Measurements from ENCODE around the gene NPC1L1. TPM values are rescaled to one million over a fixed set of nuclear protein-coding genes. Genes with fewer than 3 reads are reported as not detected.
"Not testable (repeated sequence)": the region's sequence is repeated elsewhere in the genome, so short reads cannot be mapped to it uniquely, and the experiment has no call there.

NPC1L1 gene
- total RNA-seq, 1 donor = not detected

- Histone ChIP-seq H3K4me2 (ENCODE audit: insufficient read depth, low read length) (no peak overlapping the region), H3K79me2 (ENCODE audit: insufficient read depth, low read length) (peaks cover 3% of the 10 kb centered on the region), H3K4me3 (ENCODE audit: insufficient read depth, low read length) (no peak overlapping the region), H3K9me3 (ENCODE audit: low read depth, low read length) (no peaks in the 10 kb centered on the region), H3K4me1 (ENCODE audit: insufficient read depth, low read length) (peaks cover 3% of the 10 kb centered on the region), H2AFZ (ENCODE audit: low read length) (no peak overlapping the region), H3K27ac (ENCODE audit: low read depth, low read length) (no peak overlapping the region), H3K36me3 (ENCODE audit: insufficient read depth, low read length) (peaks cover 47% of the 10 kb centered on the region), H4K20me1 (ENCODE audit: insufficient read depth, low read length) (peaks cover 23% of the 10 kb centered on the region), H3K27me3 (ENCODE audit: insufficient read depth, low read length) (no peaks in the 10 kb centered on the region)
- DNase-seq (ENCODE audit: insufficient read length, low spot score, missing footprints) = no peak
- TF ChIP-seq CTCF (IDR thresholded peaks at IDR 0.05; ENCODE audit: extremely low read depth, low read depth, low read length) = no peak
These were observed 23.5 kb upstream of the NPC1L1 start for GRCh38 chr7:44564606-44565005.

GRCh38 chr7:44563171-44563679, 22.1 kb upstream of the NPC1L1 start:
- Histone ChIP-seq H3K27ac (ENCODE audit: low read depth, low read length) (no peak overlapping the region), H3K4me2 (ENCODE audit: insufficient read depth, low read length) (no peak overlapping the region), H3K4me3 (ENCODE audit: insufficient read depth, low read length) (no peak overlapping the region), H4K20me1 (ENCODE audit: insufficient read depth, low read length) (peaks cover 16% of the 10 kb centered on the region), H3K4me1 (ENCODE audit: insufficient read depth, low read length) (peaks cover 3% of the 10 kb centered on the region), H3K27me3 (ENCODE audit: insufficient read depth, low read length) (no peaks in the 10 kb centered on the region), H3K79me2 (ENCODE audit: insufficient read depth, low read length) (no peaks in the 10 kb centered on the region), H3K9me3 (ENCODE audit: low read depth, low read length) (no peaks in the 10 kb centered on the region), H3K36me3 (ENCODE audit: insufficient read depth, low read length) (peaks cover 33% of the 10 kb centered on the region), H2AFZ (ENCODE audit: low read length) (no peak overlapping the region)
- no peak for TF ChIP-seq CTCF (IDR thresholded peaks at IDR 0.05; ENCODE audit: extremely low read depth, low read depth, low read length)
- DNase-seq (ENCODE audit: insufficient read length, low spot score, missing footprints) = no peak

- not testable (repeated sequence) for DNase-seq (ENCODE audit: insufficient read length, low spot score, missing footprints); H3K27ac ChIP-seq (ENCODE audit: low read depth, low read length); H2AFZ ChIP-seq (ENCODE audit: low read length); H3K4me2 ChIP-seq (ENCODE audit: insufficient read depth, low read length); H3K4me3 ChIP-seq (ENCODE audit: insufficient read depth, low read length); H3K9me3 ChIP-seq (ENCODE audit: low read depth, low read length); H3K4me1 ChIP-seq (ENCODE audit: insufficient read depth, low read length); H3K27me3 ChIP-seq (ENCODE audit: insufficient read depth, low read length); H3K79me2 ChIP-seq (ENCODE audit: insufficient read depth, low read length)
- peaks cover 27% of the 10 kb centered on the region for H3K36me3 ChIP-seq (ENCODE audit: insufficient read depth, low read length)
- peaks cover 16% of the 10 kb centered on the region for H4K20me1 ChIP-seq (ENCODE audit: insufficient read depth, low read length)
These were observed 21.5 kb upstream of the NPC1L1 start for GRCh38 chr7:44562622-44562962.

GRCh38 chr7:44561962-44562621, 21.0 kb upstream of the NPC1L1 start:
- Histone ChIP-seq H2AFZ (ENCODE audit: low read length) (no peak overlapping the region), H4K20me1 (ENCODE audit: insufficient read depth, low read length) (peaks cover 16% of the 10 kb centered on the region), H3K27me3 (ENCODE audit: insufficient read depth, low read length) (no peaks in the 10 kb centered on the region), H3K27ac (ENCODE audit: low read depth, low read length) (no peak overlapping the region), H3K4me1 (ENCODE audit: insufficient read depth, low read length) (peaks cover 3% of the 10 kb centered on the region), H3K79me2 (ENCODE audit: insufficient read depth, low read length) (no peaks in the 10 kb centered on the region), H3K36me3 (ENCODE audit: insufficient read depth, low read length) (peaks cover 22% of the 10 kb centered on the region), H3K4me3 (ENCODE audit: insufficient read depth, low read length) (no peak overlapping the region), H3K9me3 (ENCODE audit: low read depth, low read length) (no peaks in the 10 kb centered on the region), H3K4me2 (ENCODE audit: insufficient read depth, low read length) (no peak overlapping the region)
- TF ChIP-seq CTCF (IDR thresholded peaks at IDR 0.05; ENCODE audit: extremely low read depth, low read depth, low read length) = no peak
- DNase-seq (ENCODE audit: insufficient read length, low spot score, missing footprints) = no peak

Measured in osteoblast (primary cell).